IPS-18c (cell line): Measurements from ENCODE around the gene OR2T3.
"Not testable (repeated sequence)": the region's sequence is repeated elsewhere in the genome, so short reads cannot be mapped to it uniquely, and the experiment has no call there.

Experiments
- H3K4me3 ChIP-seq: 2 replicates; pipeline ENCODE4 v1.7.0; 2013; ENCODE audit warnings: low read depth, mild to moderate bottlenecking, low read length, moderate library complexity; ENCODE audit not compliant: insufficient read depth
- H3K9me3 ChIP-seq: one replicate; pipeline ENCODE4 v1.6.1; 2013; ENCODE audit warnings: mild to moderate bottlenecking, low read length, moderate library complexity; ENCODE audit not compliant: control insufficient read depth, insufficient read depth

Gene OR2T3, protein sequence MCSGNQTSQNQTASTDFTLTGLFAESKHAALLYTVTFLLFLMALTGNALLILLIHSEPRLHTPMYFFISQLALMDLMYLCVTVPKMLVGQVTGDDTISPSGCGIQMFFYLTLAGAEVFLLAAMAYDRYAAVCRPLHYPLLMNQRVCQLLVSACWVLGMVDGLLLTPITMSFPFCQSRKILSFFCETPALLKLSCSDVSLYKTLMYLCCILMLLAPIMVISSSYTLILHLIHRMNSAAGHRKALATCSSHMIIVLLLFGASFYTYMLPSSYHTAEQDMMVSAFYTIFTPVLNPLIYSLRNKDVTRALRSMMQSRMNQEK

DNA sequence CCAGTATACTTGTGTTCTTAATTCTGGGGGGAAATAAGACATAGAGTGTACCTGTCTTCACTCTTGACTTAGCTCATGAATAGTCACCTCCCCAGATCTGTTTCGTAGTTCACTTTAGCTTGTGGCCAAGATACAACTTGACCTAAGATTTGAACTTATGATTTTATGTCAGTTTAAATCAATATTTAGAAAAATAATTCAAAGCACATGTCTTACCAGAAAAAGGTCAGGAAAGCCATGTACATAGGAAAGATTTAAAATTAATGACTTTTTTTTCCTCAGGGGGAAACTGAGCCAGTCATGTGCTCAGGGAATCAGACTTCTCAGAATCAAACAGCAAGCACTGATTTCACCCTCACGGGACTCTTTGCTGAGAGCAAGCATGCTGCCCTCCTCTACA lies at the start of gene OR2T3:
Gene OR2T3 (plus strand): TSS at position 301 of the 400 bp plus-strand sequence. CDS start 0 bp downstream, at position 301.
- not testable (repeated sequence) for H3K9me3 ChIP-seq, H3K4me3 ChIP-seq

GRCh38 chr1:248427526-248428191 lies 45.5 kb upstream of the OR2T3 start:
- H3K4me3 ChIP-seq, H3K9me3 ChIP-seq: not testable (repeated sequence)

DNA sequence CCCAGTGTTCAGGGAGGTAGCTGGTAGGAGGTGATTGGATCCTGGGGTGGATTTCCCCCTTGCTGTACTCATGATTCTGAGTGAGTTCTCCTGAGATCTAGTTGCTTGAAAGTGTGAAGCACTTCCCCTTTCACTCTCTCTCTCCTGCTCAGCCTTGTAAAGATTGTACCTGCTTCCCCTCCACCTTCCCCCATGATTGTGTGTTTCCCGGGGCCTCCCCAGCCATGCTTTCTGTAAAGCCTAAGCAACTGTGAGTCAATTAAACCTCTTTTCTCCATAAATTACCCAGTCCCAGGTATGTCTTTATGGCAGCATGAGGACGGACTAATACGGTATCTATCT lies 45.0 kb upstream of the OR2T3 start:
- H3K9me3 ChIP-seq, H3K4me3 ChIP-seq: not testable (repeated sequence)

- not testable (repeated sequence) for H3K4me3 ChIP-seq, H3K9me3 ChIP-seq
Observed at GRCh38 chr1:248431683-248432082, 41.5 kb upstream of the OR2T3 start.

GRCh38 chr1:248432201-248432600 lies 41.0 kb upstream of the OR2T3 start:
- H3K9me3 ChIP-seq, H3K4me3 ChIP-seq: not testable (repeated sequence)

DNA sequence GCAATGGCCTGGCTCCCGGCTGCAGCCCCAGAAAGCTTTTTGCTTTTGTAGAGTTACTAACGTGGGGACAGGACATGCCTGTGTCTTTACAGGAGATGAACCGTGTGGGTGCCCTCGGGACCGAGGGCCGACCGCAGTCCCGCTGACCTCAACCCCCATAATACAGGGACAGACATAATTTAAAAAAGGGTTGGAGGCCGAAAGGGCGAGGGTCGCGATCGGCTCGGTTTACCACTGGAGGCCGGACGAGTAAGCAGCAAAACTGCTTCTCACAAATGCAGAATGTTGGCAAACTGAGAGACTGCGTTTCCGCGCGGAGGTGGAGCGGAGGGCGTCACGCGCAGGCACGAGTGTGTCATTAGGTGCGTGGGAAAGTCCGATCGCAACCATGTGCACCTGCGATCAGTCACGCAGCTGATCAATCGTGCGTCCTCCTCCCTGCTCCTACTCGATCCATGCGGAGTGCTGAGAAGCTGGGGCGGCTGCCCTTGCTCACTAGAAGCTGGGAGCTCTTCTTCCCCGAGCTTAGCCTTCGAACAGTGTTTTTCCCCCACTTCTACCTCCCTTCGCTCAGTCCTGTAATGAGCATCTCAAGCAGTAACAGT lies 39.2 kb upstream of the OR2T3 start:
- H3K9me3 ChIP-seq, H3K4me3 ChIP-seq: not testable (repeated sequence)

GRCh38 chr1:248434913-248435312 lies 38.2 kb upstream of the OR2T3 start:
- H3K9me3 ChIP-seq, H3K4me3 ChIP-seq: not testable (repeated sequence)

DNA sequence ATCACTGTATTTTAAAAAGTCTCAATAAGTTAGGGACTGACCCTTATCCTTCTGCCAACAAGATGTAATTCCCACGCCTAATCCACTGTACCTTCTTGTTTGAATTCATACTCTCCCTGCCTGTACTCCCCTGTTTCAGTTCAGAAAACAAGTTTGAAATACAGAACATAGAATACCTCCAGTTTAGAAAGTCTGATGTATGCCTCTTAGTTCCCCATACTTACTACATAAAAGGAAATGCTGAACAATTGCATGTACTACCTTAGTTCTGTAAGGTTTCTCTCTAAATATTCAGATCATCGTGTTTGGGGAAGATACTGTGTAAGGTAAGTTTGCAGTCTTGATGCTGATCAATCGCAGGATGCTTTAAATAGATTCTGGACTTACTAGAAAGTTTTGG lies 36.8 kb upstream of the OR2T3 start:
- H3K9me3 ChIP-seq, result not testable (repeated sequence)

GRCh38 chr1:248438668-248439067 lies 34.5 kb upstream of the OR2T3 start:
- not testable (repeated sequence) for H3K4me3 ChIP-seq

More for the DNA sequence above, 36.8 kb upstream of the OR2T3 start:
- not testable (repeated sequence) for H3K4me3 ChIP-seq

GRCh38 chr1:248439283-248439682 lies 33.9 kb upstream of the OR2T3 start:
- not testable (repeated sequence) for H3K4me3 ChIP-seq, H3K9me3 ChIP-seq

More at GRCh38 chr1:248438668-248439067, 34.5 kb upstream of the OR2T3 start:
- H3K9me3 ChIP-seq, result not testable (repeated sequence)

- H3K9me3 ChIP-seq, result not testable (repeated sequence)
Observed at GRCh38 chr1:248442500-248443277, 30.5 kb upstream of the OR2T3 start.

GRCh38 chr1:248444603-248445002 lies 28.5 kb upstream of the OR2T3 start:
- H3K9me3 ChIP-seq, H3K4me3 ChIP-seq: not testable (repeated sequence)

More at GRCh38 chr1:248442500-248443277, 30.5 kb upstream of the OR2T3 start:
- not testable (repeated sequence) for H3K4me3 ChIP-seq

DNA sequence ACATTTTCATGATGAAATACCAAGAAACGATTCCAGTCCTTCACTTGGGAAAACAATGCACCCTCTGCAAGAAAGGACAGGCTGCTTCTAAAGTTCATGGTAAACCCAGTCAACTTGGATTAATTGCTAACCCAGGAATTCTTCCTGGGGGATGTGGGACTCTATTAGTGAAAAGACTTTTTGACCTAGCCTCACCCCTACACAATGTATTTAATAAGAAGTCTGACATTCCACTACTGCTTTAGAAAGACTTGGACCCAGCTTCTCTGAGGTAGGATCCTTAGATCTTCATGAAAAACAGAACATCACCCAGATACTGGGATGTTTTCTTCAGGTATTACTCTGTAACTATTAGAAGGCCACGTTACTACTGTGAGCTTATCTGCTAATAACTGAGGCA lies 27.8 kb upstream of the OR2T3 start, which contains the start of gene OR2T2:
Gene OR2T2 (plus strand): TSS at position 239 of the 400 bp plus-strand sequence. CDS start 7,161 bp downstream, outside the sequence.
- not testable (repeated sequence) for H3K4me3 ChIP-seq

DNA sequence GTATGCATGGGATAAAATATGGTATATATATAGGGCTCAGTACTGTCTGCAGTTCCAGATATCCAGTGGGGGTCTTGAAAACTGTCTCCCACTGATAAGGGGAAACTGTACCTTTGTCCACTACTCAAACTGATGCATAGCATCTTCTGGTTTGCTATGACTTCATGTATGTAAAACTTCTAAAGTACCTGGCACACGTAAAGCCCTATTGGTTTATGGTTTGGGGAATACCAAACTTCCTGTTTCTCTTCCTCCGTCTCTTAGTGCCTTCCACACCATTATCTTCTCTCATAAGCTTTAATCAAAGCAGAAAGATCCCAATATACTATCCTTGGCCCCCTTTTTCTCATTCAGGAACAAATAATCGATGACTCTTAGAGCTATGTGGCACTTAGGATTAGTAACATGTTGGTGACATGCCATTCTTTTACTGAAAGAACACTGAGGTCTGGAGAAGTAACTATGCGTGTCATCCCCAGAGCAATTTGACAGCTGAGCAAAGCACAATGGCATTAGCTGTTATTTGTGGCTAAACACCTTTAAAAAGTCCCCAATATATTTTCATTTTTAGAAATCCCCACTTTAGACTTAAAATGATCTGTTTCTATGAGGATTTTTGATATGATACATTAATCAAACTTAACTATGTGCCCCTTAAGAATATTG lies 24.6 kb upstream of the OR2T3 start:
- not testable (repeated sequence) for H3K4me3 ChIP-seq

More for the DNA sequence above, 27.8 kb upstream of the OR2T3 start, which contains the start of gene OR2T2:
- not testable (repeated sequence) for H3K9me3 ChIP-seq

GRCh38 chr1:248449821-248450465 lies 23.2 kb upstream of the OR2T3 start:
- not testable (repeated sequence) for H3K9me3 ChIP-seq, H3K4me3 ChIP-seq

More for the DNA sequence above, 24.6 kb upstream of the OR2T3 start:
- not testable (repeated sequence) for H3K9me3 ChIP-seq

DNA sequence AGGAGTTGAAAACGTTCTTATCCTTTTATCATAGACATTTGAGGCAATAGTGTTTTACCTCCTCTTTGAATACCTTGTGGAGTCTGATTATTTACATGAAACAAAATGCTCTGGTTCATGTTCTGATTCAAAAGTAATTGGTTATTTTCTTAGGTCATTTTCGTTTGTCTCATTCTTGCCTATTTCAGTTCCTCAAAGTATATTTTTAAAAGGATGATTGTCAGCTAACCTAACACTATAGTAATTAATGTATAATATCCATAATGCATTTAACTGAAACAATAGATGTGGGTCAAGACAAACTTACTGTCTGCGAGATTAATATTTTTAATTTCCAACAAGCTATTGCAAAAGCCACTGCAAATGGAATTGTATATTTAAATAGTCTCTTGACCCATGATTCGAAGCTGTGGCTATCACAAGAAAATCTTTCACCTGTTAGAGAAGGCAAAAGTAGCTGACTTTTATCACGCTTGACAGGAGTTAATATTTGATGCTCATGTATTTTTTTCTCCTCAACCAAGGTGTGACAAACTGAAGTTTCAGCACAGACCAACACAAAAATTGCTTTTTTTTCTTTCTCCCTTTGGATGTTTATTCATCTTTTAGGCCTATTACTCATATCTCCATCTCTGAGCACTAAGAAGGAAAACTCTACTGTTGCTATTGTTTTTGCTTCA lies 22.5 kb upstream of the OR2T3 start:
- not testable (repeated sequence) for H3K4me3 ChIP-seq

More for the DNA sequence above, 22.5 kb upstream of the OR2T3 start:
- not testable (repeated sequence) for H3K9me3 ChIP-seq
